Measurements from ENCODE around the gene CACNA2D1. TPM values are rescaled to one million over a fixed set of nuclear protein-coding genes. Genes with fewer than 3 reads are reported as not detected.

CACNA2D1 gene
- total RNA-seq, 4 donors from 2014 or later, result 3.0 to 15.7 (median 8.6) TPM

DNA sequence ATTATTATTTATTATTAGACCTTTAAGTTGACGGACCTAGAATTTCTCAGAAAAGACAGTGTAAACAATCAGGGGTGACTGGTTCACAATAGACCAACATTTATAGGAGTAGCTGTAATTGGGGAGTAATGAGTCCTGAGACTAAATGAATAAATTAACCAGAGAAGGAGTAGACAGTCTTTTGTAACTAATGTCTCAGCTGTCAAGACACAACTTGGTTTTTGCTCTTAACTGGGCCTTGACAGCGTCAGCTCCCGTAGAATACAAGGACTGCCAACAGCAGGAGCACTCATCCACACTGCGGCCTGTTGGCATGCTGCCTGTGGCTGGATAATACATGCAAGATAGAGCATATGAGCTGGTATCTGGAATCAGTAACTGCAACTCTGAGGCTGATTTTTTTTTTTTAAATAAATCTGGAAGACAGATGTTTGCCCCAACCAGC, 123.9 kb downstream of the CACNA2D1 start:
- intact Hi-C loops (cut with DNase I; ENCODE audit: low total_unique reads), result no loop called here
- TF ChIP-seq, protein P1, sequence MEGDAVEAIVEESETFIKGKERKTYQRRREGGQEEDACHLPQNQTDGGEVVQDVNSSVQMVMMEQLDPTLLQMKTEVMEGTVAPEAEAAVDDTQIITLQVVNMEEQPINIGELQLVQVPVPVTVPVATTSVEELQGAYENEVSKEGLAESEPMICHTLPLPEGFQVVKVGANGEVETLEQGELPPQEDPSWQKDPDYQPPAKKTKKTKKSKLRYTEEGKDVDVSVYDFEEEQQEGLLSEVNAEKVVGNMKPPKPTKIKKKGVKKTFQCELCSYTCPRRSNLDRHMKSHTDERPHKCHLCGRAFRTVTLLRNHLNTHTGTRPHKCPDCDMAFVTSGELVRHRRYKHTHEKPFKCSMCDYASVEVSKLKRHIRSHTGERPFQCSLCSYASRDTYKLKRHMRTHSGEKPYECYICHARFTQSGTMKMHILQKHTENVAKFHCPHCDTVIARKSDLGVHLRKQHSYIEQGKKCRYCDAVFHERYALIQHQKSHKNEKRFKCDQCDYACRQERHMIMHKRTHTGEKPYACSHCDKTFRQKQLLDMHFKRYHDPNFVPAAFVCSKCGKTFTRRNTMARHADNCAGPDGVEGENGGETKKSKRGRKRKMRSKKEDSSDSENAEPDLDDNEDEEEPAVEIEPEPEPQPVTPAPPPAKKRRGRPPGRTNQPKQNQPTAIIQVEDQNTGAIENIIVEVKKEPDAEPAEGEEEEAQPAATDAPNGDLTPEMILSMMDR (IDR thresholded peaks at IDR 0.05), result no peak
- TF ChIP-seq POLR2A (IDR thresholded peaks at IDR 0.05), result no peak
- H3K4me3 ChIP-seq (ENCODE audit: low read depth, poor library complexity, severe bottlenecking), result no peak overlapping the region
- DNase-seq (ENCODE audit: low spot score in 2 of 2), result peak; percentile 60 to 91
- 35 to 42% methylated on average over 4 of the region's 4 CpGs for WGBS, 2 donors

DNA sequence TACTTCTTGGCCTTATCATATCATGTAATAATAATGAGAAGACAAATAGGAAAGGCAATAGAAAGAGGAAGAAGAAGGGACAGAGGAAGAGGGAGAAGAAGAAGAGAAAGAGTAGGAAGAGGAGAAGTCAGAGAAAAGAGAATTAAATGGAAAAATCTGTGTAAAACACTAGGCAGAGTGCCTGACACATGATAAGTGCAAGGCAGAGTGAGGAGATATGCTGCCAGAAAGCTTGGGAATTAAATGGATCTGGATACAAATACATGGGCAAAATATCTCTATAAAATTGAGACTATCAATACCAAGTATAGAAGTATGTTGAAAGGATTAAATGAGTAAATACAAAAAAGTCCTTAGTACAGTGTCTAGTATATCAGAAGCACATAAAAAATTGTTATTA, 124.8 kb downstream of the CACNA2D1 start:
- no peak for DNase-seq (ENCODE audit: low spot score in 2 of 2)
- H3K4me3 ChIP-seq (ENCODE audit: low read depth, poor library complexity, severe bottlenecking), result no peak overlapping the region
- TF ChIP-seq, protein P1 (IDR thresholded peaks at IDR 0.05), result no peak
- TF ChIP-seq POLR2A (IDR thresholded peaks at IDR 0.05), result no peak
- intact Hi-C loops (cut with DNase I; ENCODE audit: low total_unique reads), result no loop called here

DNA sequence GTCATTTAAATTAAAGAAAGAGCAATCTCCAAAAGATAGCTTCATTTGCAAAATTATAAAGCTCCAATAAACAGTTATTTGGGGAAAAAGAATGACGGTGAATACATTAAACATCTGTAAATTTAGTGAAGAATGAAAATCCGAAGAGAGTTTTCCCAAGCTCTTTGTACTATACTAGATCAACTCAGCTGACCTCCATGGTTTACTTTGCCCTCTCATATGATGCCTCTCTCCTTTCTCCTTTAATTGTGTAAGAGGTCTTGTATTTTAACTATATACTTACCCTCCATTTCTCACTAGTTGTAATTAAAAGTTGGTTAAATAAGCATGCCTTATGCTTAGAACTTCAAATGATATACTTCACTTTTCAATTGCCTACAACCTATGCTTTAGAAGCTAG, 125.8 kb downstream of the CACNA2D1 start:
- 85 to 89% methylated on average over 2 of the region's 2 CpGs for WGBS, 2 donors
- intact Hi-C loops (cut with DNase I; ENCODE audit: low total_unique reads), result no loop called here

DNA sequence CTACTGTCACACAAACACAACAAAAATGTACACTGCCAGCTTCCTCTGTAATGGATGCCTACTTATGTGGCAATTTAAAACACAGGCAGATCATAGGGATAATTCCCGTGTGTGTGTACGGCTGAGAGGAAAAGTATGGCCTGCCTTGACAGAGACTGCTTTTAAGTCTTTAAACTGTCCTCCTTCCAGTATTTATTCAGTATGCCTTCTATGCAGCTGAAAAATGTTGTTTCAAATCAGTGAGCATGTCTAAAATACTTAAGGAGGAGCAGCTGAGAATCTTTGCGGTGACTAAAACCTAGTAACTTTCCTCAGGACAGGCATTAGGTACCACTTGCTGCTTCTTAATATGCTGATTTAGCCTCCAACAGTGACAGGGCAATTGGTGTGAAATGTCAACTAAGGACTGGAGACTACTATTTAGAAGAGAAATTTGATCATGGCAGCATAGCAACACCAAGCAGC, 126.3 kb downstream of the CACNA2D1 start:
- no peak for DNase-seq (ENCODE audit: low spot score in 2 of 2)
- TF ChIP-seq, protein P1 (IDR thresholded peaks at IDR 0.05), result no peak
- TF ChIP-seq POLR2A (IDR thresholded peaks at IDR 0.05), result no peak
- WGBS, 2 donors, result 87% methylated on average over 3 of the region's 3 CpGs
- H3K4me3 ChIP-seq (ENCODE audit: low read depth, poor library complexity, severe bottlenecking), result no peak overlapping the region
- intact Hi-C loops (cut with DNase I; ENCODE audit: low total_unique reads), result no loop called here

More for the DNA sequence above, 125.8 kb downstream of the CACNA2D1 start:
- TF ChIP-seq, protein P1 (IDR thresholded peaks at IDR 0.05), result no peak
- TF ChIP-seq POLR2A (IDR thresholded peaks at IDR 0.05), result no peak
- no peak overlapping the region for H3K4me3 ChIP-seq (ENCODE audit: low read depth, poor library complexity, severe bottlenecking)
- no peak for DNase-seq (ENCODE audit: low spot score in 2 of 2)

DNA sequence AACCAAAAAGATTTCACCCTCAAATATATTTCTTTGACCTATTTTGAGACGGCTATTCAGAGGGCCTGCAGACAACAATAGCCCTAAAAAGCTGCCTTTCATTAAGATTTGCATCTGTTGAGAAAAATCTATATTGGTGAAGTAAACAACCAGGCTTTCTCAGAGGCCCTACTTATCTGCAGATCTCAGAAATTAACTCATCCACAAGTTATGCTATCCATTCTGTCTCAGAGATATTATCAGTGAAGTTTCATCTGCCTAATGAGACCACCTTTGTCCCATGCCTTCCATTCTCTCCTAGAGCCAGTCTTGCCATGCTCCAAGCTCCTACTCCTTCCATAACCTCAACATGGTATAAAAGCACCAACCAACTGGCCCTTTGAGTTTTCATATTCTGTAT, 130.3 kb downstream of the CACNA2D1 start:
- TF ChIP-seq, protein P1 (IDR thresholded peaks at IDR 0.05), result no peak
- TF ChIP-seq POLR2A (IDR thresholded peaks at IDR 0.05), result no peak
- intact Hi-C loops (cut with DNase I; ENCODE audit: low total_unique reads), result no loop called here
- 90 to 92% methylated on average over 1 of the region's 1 CpG for WGBS, 2 donors
- no peak overlapping the region for H3K4me3 ChIP-seq (ENCODE audit: low read depth, poor library complexity, severe bottlenecking)
- DNase-seq (ENCODE audit: low spot score in 2 of 2), result no peak

DNA sequence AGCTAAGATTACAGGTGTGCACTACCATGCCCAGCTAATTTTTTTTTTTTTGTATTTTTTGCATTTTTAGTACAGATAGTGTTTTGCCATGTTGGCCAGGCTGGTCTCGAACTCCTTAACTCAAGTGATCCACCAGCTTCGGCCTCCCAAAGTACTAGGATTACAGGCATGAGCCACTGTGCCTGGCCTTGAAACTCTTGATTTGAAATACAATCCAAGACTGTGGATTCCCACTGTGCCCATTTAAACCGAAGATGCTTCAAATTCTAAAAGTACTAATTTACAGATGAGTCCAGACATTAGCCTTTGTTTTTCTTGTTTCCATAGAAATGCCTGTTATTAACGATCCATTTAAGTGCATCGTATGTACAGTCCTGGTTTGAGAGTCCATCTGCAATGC, 130.9 kb downstream of the CACNA2D1 start:
- DNase-seq (ENCODE audit: low spot score in 2 of 2), result no peak
- 86 to 95% methylated on average over 5 of the region's 5 CpGs for WGBS, 2 donors
- TF ChIP-seq, protein P1 (IDR thresholded peaks at IDR 0.05), result no peak
- no peak for TF ChIP-seq POLR2A (IDR thresholded peaks at IDR 0.05)
- no peak overlapping the region for H3K4me3 ChIP-seq (ENCODE audit: low read depth, poor library complexity, severe bottlenecking)
- intact Hi-C loops (cut with DNase I; ENCODE audit: low total_unique reads), result no loop called here
